DMS114 treated with DMSO at 0.1 percent for 48 hours (cell line): Measurements from ENCODE around the gene MAP3K14.

Experiments used
- DNase-seq: peaks from one replicate; lab custom pipeline; 2025; ENCODE audit not compliant: unreplicated experiment; lab: John Stamatoyannopoulos, UW

The MAP3K14 gene

DNA sequence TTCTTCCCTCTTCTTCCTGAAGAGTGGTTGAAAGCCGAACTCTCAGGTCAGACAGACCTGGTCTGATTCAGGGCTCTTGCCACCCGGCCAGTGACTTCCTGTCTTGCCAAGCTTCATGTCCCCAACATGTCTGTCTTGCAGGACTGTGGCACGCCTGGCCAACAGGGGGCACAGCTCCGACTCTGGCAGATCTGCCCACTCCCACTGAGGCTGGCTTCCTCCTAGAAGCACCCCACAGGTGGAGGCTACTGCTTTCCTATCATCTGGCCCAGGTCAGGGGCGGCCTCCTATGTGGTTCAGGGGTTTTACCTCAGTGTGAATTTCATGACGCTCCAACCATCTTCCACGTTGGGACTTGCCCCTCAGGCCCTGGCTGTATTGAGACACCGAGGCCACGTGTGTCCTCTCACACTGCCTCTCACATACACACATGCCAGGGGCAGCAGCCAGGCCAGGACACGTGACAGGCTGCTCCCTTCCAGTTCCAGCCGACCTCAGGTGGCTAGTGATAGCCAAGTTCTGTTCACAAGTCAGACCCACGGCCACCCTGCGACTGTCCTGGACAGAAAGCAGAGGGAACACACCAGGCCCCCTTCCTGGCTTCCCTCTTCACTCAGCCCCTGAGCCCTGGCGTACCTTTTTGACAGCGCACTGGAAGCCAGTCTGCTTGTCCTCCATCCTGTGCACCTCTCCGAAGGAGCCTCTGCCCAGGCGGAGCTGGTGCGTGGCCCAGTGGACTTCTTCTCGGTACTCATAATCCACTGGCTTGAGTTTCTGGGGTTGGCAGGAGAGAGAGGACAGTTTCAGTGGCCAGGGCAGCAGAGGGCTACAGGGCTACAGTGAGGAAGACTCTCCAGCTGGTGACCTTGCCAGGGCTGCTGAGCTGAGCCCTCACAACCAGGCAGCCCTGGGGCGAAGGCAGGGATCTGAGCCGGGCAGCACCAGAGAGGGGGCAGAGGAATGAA is 32.4 kb downstream of the MAP3K14 start:
- DNase-seq: no peak

DNA sequence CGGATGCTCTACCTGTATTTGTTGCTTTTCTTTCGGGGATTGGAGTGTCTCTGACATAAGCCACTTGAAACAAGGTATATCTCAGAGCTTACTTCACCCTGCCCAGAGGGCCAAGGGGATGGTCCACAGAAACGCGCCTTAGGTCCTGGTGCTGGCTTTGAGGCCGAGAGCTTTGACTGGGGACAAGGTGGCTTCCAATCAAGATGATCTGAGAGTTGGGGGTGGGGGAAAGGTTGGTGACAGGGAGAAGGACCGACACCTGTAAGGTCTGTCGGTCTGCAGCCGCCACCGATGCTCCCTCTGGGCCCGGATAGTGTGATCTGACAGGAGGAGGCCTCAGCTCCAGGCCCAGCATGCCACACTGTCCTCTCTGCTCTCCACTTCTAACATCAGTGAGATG is 33.1 kb downstream of the MAP3K14 start:
- no peak for DNase-seq

DNA sequence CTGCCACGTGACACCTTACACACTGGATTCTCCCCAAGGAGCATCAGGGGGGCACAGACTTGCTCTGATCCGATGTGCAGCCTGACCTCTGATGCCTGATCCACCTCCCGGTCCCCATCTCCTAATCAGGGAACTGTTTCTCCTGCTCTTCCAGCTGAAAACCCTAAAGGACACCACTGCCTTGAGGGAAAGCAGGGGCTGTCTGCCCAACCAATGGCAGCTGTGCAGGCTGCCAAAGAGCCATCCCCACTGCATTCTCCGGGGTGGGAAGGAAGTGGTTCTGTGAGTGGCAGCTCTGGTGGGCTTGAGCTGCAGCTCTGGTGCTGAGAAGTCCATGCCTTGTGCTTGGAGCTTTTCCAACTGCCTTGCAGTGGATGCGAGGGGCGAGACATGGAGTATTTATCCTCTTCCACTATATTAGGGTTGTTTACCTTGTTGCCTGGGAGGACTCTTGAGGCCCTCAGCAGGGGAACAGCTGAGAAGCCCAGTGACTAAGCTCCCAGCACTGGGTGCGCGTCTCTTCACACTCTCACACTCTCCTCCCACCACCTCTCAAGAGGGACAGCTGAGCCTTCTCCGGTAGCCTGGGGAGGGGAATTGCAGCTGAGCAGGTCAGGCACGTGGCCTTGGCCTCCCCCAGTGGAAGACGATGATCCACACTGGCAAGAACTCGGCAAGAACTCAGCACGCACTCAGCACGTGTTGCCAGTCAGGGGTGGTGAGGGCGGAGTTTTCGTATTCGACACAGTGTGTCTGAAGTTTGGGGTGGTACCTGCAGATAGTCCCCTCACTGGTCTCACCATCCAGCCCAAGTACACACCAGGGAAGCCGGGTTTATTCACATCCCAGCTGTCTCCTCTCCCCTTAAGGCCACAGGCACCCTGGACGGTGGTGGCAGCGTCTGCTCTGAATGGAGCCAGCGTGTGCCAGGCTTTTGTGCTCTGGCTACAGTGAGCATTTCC is 33.9 kb downstream of the MAP3K14 start:
- no peak for DNase-seq

- no peak for DNase-seq
Measured at GRCh38 chr17:45279898-45280297, 36.9 kb downstream of the MAP3K14 start.

DNA sequence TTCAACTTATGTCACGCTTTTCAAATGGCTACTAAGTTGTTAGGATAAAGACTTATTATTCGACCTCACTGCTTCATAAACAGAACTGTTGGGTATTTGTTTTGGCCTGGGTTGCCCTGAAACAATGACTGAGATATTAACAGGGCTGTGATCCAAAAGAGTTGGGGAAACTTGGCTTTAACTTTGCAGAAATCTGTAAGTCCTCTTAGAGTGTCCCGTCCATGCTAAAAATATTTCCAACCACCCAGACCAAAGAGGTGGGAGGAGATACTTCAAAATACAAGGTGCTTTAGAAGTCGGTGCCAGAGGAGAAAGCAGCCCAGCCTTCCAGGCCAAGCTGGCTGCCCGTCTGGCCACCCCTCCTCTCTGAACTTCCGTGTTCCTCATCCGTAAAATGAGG is 38.8 kb downstream of the MAP3K14 start:
- no peak for DNase-seq

DNA sequence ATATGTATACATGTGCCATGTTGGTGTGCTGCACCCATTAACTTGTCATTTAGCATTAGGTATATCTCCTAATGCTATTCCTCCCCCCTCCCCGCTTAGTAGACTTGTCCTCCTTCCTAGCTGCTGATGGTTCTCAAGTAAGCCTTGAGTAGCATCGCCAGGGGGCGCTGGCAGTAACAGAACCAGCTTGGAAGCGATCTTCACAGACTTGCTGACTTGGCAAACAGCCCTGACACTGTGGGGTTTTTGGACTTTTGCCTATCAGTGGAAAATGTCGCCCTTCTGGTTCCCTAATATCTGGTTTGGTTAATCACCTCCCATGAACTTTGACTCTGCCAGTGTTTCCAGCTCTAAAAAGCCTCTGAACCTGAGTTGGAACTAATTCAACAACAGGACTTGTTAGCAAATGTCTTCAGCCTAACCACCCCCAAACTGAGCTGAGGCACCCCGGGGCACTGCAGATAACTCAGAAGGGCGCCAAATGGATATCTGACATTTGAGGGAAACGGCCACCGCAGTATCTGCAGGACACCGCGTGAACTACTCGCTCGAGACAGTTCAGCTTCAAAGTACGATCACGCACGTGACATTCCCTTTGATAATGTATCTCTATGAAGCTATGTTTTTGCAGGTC is 39.5 kb downstream of the MAP3K14 start:
- DNase-seq: peak; percentile 82

DNA sequence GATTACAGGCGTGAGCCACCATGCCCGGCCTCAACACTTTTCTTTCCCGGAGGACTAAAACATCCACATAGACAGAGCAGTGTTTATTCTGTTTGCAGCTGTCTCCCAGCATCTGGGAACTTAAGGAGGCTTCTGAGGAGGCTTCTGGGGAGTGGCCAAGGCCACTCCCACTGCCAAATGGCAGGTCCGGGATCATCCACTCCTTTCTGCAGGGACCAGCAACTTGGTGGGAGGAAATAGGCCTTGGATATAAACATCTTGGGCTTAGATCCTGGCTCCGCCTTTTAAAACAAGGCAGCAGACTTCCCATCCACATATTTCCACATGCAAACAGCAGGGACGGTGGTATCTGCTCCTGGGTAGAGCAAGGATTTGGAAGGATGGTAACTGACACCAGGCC is 40.8 kb downstream of the MAP3K14 start:
- no peak for DNase-seq

DNA sequence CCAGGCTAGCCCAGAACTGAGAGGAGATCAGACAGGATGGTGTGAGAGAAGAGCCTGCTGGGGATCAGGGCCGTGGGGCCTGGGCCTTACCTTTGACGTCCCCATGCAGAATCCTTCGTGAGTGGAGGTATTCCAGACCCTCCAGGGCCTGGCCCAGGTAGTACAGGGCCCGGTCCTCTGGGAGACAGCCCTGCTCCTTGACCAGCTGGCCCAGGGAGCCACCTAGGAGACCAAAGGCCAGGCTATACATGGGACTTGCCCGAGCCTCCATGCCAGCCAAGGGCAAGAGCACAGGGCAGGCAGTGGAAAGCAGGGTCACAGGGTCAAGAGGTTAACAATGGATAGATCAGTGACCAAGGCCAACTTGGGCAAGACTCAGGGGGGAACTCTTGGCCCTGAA is 42.8 kb downstream of the MAP3K14 start:
- no peak for DNase-seq

GRCh38 chr17:45273551-45273957 is 43.3 kb downstream of the MAP3K14 start:
- DNase-seq: no peak

- no peak for DNase-seq
Measured at GRCh38 chr17:45271603-45272002, 45.2 kb downstream of the MAP3K14 start.

- DNase-seq: peak; percentile 5
Measured at GRCh38 chr17:45270828-45271418, 45.9 kb downstream of the MAP3K14 start.

DNA sequence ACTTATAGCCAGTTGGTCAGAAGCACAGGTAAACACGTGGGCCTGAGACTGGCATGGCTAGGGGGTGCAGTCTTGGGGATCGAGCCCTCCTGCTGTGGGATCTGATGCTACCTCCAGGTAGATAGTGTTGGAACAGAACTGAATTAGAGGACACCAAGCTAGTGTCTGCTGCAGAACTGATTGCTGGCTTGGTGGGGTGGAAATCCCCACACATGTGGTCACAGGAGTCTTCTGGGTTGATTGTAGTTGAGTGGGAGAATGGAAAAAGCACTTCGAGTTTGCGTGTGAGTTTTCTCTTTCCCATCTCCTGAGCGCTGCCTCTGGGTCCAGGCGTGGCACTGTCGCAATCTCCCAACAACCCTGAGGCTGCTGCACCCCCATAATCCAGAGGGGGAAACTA is 46.9 kb downstream of the MAP3K14 start:
- DNase-seq: no peak

DNA sequence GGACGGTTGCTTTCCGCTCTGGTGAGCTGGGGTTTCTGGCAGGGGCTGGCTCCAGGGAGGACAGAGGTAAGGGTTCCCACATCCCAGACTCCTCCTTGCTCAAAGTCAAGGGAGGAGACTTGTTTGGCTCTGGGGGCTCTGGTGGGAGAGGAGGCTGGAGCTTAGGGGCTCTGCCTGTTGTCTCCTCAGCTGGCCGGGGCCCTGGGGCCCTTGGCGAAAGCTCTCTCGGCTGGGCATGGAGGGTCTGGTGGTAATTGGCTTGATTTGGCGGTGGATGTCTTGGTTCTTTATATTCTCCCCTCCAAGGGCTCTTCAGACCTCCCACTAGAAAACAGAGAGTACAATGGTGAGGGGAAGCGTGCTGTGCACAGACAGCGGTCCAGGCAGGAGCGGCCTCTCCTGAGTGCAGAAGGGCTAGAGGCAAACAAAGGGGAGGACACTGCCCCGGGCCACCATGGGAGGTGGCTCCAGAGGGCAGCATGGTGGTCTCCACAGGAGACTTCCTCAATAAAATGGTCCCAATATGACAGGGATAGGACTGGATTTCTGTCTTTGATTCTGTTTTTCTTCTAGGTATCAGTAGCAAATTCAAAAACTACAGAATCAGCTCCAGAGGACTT is 49.3 kb downstream of the MAP3K14 start:
- no peak for DNase-seq

DNA sequence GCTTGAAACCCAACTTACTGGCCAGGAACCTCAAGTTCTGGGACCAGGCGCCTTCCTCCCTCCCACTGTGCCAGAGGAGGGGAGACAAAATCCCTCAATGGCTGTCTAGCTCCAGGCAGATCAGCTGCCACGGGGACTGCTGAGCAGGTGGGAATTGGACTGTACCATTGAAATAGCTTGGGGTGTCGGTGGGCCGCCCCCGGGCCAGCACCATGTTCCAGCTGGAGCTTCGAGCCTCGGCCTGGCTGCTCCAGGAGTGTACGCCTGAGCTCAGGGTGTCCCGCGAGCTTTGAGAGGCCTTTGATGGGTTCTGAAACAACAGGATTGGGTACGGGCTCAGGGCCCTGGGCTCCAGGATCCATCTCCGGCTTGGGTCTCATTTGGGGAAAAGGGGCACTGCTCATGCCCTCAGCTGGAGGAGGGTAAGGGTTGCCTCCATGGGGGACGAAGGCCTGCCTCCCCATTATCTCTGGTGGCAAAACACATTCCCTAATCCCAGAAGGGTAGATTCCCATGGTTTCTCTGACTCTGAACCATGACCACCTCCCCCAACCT is 50.4 kb downstream of the MAP3K14 start:
- no peak for DNase-seq

DNA sequence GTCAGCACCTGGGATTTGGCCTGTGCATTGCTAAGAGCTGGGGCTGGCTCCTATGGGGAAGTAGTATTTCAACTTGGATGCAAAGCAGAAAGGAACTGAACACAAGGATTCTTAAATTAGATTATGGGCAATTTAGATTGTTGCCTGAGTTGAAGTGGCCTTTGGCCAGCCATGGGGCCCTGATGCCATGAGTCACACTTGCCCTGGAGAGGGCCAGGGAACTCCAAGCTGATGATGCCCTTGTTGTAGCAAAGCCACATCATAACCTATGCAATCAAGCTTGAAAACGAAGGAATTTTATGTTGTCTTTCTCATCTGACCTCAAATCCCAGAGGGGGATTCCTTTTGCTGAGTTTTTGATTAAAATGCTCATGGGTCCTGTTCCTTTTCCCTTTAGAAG is 51.0 kb downstream of the MAP3K14 start:
- no peak for DNase-seq

GRCh38 chr17:45264988-45265387 is 51.8 kb downstream of the MAP3K14 start:
- no peak for DNase-seq

- no peak for DNase-seq
Measured at GRCh38 chr17:45264430-45264829, 52.4 kb downstream of the MAP3K14 start.

DNA sequence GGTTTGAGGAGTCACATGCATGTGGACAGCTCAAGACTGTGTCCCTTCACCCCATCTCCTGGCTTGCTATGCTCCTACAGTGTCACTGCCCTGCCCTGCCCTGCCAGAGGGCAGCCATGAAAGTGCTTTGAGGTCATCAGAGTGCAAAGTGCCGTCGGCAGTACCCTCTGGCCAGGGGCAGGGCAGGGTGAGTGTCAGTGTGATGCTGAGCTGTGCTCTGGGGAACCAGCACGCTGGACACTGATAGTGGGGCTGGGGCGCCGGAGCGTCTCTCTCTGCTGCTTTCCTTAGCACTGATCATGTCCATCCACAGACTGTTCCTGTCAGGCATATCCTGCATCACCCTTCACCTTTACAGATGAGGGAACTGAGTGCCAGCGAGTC is 53.4 kb downstream of the MAP3K14 start:
- no peak for DNase-seq

- no peak for DNase-seq
Measured at GRCh38 chr17:45262516-45263476, 54.0 kb downstream of the MAP3K14 start.
